Measurements from ENCODE around the gene YPEL2.
"Not testable (repeated sequence)": the region's sequence is repeated elsewhere in the genome, so short reads cannot be mapped to it uniquely, and the experiment has no call there.

YPEL2 gene, protein sequence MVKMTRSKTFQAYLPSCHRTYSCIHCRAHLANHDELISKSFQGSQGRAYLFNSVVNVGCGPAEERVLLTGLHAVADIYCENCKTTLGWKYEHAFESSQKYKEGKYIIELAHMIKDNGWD

DNA sequence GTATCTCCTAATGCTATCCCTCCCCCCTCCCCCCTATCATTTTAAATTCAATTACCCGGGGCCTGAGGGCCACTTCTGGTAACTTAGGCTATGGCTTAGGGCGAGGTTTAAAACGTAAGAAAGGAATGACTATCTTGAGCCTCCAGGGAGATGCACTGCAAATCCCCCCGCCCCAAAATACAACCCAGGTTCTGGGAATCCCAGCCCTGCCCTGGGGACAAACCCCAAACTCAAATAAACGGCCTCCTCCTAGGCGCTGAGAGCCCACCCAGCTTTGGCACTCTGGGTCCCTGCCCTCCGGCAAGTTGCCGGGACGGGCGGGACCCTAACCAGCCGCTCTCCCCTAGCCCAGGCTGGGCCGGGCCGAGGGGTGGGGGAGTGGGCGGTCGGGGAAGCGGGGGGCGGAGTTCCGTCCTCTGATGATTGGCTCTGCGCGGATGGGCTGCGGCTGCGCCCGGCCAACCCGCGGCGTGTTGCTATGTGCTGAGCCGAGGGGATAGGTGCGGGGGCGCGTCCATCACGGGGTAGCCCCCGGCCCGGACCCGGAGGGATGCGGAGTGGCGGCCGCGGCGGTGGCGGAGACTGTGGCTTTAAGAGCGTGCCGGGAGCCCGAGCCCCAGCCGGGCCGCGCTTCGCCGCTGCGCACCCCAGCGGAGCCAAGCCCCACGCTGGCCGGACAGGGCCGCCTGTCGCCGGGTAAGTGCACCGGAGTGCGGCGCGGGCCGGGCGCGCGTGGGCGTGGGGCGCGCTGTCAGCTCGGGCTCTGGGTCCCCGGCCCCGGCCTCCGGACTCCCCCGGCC, at the start of gene YPEL2:
TSS of gene YPEL2 (plus strand) at position 527 of the 800 bp plus-strand sequence. CDS start 21,755 bp downstream, outside the sequence.
- no peak for FAIRE-seq

DNA sequence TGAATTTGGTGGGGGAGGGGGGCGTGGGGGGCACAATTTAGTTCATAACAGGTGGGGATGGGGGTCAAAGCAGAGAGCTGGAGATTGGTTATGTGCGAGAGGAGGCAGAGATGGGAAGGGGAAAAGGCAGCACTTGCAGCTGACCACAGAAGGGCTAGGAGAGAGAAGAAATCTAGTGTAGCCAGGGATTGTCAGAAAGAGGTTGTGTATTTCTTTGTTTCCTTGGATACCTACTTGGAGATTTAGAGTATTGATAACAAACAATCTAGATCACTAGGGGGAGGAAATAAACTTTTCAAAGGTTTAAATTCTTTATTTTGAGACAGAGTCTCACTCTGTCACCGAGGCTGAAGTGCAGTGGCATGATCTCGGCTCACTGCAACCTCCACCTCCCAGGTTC, 47.1 kb upstream of the YPEL2 start:
- FAIRE-seq, result no peak

DNA sequence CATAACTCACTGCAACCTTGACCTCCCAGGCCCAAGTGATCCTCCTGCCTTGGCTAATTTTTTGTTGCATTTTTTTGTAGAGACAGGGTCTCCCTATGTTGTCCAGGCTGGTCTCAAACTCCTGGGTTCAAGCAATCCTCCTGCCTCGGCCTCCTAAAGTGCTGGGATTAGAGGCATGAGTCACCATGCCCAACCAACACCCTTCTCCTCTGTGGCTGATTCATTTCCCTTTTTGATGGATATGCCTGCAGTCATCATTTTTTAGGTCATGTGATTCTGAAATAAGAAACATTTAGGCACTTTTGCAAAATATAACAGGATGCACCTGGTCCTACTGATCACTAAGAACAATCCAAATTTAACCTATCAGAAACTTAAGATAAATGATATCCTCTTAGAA, 44.0 kb upstream of the YPEL2 start:
- no peak for FAIRE-seq

DNA sequence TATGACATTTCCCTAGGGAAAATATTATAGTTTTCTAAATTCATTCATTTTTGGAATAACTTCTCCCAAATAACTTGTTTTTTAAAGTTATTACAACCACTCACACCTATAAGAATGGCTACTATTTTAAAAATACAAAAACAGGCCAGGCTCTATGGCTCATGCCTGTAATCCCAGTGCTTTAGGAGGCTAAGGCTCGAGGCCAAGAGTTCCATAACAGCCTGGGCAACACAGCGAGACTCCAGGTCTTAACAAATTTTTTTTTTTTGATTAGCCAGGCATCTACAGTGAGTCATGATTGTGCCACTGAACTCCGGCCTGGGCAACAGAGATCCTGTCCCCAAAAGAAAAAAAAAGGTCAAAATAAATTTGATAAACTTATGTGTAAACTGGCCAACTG, 43.6 kb upstream of the YPEL2 start:
- no peak for FAIRE-seq

DNA sequence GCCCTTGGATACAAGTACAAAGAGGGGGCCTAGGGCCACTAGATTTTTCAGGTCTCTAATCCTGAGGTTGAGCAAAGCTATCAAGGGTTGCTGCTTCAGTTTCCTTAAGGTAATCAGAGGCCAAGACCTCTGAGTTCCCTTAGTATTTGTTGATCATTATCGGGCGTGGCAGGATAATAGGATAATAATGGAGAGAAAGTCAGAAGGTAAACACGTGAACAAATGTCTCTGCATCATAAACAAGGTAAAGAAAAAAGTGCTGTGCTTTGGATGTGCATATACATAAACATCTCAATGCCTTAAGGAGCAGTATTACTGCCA, 41.5 kb upstream of the YPEL2 start:
- no peak for FAIRE-seq

DNA sequence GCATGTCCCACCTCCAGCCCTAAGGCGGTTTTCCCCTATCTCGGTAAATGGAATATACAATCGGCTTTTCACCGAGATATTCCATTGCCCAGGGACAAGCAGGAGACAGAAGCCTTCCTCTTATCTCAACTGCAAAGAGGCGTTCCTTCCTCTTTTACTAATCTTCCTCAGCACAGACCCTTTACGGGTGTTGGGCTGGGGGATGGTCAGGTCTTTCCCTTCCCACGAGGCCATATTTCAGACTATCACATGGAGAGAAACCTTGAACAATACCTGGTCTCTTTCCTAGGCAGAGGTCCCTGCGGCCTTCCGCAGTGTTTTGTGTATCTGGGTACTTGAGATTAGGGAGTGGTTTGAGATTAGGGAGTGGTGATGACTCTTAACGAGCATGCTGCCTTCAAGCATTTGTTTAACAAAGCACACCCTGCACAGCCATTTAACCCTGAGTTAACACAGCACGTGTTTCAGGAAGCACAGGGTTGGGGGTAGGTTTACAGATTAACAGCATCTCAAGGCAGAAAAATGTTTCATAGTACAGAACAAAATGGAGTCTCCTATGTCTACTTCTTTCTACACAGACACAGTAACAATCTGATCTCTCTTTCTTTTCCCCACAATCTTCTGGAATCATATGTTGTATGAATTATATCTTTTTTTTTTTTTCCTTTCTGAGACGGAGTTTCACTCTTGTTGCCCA, 41.0 kb upstream of the YPEL2 start:
- not testable (repeated sequence) for FAIRE-seq

DNA sequence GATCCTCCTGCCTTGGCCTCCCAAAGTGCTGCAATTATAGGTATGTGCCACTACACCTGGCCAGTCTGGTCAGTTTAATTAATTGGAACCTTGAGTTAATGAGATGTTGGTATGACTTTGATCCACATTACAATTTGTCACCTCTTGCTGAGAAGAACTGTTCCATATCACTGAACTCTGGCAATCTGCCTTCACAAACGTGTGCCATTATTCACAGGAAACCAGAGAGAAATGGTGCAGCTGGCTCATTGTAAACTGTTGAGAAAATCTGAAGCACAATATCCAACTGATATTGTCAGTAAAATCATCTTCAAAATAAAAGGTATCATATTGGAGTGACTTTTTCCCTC, 39.3 kb upstream of the YPEL2 start:
- FAIRE-seq, result no peak

DNA sequence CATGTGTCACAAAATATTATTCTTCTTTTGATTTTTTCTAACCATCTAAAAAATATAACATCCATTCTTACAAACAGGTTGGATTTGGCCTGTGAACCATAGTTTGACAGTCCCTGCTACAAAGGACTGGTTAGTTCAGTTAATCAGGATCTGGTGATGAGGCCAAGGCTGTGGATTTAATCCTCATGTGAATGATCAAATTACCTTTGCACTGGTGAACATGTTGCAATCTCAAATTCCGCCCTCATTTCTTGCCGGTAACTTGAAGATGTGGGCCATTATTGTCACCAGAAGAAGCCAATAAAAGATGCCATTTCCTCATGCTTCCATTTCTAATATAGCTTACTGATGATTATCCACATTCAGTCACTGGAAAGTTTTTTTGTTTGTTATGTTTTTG, 35.3 kb upstream of the YPEL2 start:
- no peak for FAIRE-seq

DNA sequence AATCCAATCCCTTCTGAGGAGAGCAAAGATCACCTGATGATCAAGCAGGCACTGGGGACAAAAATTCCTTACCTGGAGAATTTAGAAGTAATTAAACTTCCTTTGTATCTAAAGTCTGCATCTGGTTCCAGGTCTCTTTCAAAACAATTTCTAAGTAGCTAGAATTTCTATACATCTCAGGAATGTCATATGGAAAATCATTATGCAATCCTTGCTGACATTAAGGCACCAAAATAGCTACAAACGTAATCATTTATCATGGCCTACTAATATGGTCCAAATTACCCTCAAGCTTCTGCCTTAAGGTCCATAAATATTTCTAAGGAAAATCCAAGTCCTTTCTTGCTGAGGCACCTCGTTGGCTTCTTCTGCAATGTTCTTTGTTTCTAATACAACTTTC, 32.9 kb upstream of the YPEL2 start:
- FAIRE-seq, result no peak

DNA sequence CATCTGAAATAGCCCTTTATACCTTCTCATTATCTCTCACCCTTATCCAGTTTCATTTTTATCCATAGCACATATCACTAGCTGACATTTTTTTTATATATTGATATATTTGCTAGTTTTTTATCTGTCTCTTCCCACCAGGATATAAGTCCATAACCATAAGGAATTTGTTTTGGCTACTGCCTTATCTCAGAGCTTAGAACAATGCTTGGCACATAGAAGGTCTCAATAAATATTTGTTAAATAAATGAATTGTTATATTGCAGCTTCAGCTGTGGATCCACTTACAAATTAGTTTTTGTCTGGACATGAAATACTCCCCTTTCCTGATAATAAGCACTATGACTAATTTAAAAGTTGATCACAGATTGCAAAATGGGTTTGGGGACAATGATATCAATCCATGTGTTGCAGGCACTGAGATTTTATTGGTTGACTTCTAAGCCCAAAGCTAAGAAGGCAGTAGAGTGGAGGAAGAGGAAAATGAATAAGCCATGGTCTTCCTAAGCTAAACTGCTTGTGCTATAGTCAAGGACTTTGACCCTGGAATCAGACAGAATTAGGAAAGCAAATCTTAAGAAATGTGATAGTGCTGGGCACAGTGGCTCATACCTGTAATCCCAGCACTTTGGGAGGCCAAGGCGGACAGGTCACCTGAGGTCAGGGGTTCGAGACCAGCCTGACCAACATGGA, 31.9 kb upstream of the YPEL2 start:
- no peak for FAIRE-seq

DNA sequence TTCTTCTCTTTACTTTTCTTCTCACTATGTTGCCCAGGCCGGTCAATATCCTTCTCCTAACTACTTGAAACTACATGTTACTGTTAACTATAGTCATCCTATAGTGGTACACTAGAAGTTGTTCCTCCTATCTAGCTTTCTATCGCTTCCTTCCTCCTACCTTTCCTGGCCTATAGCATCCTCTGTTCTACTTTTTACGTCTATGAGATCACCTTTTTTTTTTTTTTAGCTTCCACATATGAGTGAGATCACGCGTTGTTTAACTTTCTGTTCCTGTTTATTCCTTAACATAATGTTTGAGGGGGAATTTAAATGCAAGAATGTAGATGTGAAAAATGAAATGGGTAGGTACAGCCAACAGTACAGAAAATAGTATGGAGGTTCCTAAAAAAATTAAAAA, 30.5 kb upstream of the YPEL2 start:
- no peak for FAIRE-seq

DNA sequence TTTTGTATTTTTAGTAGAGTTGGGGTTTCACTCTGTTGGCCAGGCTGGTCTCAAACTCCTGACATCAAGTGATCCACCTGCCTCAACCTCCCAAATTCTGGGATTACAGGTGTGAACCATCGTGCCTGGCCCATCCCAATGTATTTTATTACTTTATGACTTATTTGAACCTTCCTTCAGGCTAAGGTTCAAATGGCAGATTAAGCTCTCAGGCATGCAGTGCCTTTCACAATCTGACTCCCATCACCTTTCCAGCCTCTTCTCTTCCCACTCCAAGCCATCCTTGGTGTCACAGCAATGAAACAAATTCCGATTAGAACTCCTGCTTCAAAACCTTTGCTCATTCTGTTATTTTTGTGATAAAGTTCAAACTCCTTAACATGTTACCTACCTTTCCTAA, 26.6 kb upstream of the YPEL2 start:
- no peak for FAIRE-seq

DNA sequence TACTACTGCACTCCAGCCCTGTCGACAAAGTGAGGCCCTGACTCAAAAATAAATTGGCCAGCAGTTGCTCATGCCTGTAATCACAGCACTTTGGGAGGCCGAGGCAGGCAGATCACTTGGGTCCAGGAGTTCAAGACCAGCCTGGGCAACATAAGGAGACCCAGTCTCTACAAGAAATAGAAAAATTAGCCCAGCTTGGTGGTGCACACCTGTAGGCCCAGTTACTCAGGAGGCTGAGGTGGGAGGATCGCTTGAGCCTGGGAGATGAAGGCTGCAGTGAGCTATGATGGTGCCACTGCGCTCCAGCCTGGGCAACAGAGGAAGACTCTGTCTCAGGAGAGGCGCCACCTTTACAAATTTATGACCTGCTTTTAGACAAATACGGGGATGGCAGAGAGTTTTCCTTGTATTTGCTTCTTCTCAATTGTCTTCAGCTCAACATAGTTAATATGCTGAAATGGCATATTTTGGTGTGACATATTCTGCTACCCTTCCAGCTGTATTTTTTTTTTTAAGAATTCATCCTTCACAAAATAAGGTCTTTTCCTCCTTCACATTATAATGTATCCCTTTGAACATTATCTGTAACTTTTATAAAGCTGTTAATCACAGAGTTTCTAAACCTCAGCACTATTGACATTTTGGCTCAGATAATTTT, 21.1 kb upstream of the YPEL2 start:
- no peak for FAIRE-seq

DNA sequence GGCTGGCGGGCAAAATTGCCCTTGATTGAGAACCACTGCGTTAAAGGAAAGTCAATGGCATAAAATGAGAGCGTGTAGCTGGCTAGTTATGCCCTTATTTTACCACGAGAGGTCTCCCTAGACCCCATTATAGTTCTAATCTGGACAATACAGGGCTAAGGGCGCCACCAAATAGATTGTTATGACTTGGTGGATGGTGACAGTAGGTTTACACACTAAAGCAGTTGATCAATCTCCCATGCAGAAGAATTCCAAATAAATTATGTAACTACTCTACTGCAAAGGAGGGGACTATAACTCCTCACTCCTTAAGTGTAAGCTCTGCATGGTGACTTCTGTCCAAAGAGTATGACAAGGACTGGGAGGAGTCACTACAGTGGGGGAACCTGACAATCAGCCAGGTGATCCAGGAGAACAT, 20.4 kb upstream of the YPEL2 start:
- no peak for FAIRE-seq

DNA sequence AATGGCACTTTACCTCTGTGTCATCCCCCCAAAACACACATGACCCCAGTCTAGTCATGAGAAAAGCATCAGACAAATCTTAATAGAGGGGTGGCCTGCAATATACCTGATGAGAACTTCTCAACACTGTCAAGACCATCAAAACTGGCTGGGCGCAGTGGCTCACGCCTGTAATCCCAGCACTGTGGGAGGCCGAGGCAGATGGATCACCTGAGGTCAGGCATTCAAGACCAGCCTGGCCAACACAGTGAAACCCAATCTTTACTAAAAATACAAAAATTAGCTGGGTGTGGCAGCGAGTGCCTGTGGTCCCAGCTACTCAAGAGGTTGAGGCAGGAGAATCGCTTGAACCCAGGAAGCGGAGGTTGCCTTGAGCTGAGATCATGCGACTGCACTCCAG, 19.9 kb upstream of the YPEL2 start:
- not testable (repeated sequence) for FAIRE-seq

DNA sequence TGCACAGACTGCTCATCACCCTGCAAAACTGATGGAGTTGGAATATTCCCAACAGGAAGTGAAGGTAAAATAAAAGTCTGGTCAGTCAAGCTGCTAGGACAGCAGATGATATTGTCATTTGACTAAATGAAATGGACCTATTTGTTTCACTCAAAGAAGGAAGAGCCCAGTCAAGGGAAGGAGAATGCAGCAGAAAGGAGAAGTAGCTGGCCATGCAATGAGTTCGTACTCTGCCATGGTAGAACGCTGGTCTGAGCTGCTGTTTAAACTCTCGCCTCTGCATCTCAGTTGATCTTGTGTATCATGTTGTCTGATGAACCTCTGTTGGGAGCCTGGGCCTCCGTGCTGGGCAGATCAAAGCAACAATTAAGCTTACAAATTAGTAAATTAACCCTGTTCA, 15.6 kb upstream of the YPEL2 start:
- FAIRE-seq, result no peak

DNA sequence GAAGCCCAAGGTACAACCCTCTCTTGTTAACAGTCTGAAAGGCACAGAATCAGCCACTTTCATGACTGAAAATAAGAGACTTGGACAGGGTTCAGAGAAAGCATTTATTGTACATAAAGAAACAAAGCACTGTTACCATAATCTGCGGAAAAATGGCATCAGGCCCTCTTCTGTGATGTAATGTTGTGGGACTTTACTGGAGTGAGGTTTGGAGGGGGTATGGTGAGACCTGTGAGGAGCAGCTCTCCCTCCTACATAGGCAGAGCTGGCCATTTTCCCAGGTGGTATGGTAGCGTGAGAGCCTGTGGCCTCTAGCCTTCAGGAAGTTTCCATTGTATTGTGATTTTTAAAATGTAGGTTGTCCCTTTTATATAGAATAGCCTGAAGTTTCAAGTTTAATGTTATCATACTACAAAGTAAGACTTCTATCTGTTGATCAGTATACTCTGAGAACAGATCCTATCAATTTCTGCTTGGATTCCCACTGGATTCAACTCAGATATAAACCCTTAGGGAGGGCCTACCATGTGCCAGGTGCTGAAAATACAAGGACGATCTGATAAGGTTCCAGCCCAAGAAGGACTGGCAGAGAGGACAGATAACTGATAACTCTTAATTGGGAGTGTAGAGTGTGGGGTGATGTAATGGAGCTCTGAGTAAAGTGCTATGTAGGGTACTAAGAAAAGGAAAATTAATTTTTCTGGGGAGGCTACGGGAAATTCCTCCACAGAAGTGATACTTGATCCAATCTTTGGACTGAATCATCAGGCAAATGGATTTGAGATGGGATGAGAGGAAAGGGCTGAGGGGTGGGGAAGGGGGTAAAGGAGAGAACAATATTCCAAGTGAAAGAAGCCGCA, 4.1 kb upstream of the YPEL2 start:
- no peak for FAIRE-seq

DNA sequence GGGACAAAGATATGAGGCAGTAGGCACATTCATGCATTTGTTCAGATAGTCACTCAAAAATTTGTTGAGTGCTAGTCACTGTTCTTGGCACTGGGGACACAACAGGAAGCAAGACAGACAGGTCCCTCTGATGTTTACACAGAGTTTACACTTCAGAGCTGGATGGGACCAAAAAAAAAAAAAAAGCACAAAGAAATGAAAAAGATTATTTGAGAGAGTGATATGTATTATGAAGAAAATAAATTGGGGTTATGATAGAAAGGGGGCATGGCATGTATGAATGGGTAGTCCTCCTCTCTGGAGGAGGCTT, 3.5 kb upstream of the YPEL2 start:
- FAIRE-seq, result no peak

DNA sequence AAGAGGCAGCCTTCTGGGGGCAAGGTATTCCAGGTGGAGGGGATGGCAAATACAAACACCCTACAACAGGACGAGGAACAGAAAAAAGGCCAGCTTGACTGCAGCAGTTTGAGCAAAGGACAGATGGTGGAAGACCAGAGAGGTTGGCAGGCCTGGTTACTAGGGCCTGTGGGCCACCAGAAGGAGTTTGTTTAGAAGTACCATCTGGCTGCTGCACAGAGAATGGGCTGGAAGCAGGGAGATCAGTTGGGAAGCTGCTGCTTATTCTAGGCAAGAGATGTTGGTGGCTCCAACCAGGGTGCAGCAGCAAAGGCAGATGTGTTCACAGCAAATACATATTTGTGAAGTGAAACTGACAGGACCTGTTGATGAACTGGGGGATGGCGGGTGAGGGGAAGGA, 2.9 kb upstream of the YPEL2 start:
- FAIRE-seq, result no peak

DNA sequence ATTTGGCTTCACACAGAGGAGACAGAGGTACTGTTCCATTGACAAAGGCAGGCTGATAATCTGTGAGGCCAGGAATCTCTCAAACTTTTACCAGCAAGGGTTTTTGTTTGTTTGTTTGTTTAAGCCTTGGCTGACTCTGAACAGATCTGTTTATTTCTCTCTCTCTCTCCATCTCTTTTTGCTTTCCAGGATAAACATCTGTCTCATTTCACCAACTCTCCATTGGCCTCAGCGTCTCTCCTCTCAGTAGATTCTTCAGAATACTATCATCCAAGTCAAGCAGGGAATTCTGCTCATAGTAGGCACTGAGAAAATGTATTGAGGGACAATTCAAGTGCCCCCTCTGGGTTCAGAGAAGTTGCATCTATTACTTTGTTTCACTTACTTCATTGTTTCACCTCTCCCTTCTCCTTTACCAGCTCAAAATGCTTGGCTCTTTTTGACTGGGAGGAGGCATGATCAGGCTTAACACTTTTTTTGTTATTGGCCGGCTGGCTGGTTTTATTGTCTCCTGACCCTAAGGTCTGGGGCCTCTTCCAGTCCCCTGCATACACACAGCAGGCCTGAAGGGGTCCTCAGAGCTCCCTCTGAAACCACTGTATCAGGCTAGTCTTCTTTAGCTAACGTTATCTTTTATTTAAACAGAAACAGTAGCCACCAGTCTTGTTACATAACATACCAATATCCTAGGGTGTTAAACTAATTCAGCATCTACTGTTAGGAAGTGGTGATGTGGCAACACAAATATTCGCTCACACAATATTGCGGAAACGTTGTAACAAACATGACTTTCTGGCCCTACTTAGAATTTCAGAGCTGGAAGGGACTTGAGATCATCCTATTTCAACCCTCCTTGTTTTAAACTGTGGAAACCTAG, 2.0 kb upstream of the YPEL2 start:
- FAIRE-seq, result no peak
